NB4 (cell line): Measurements from ENCODE around the gene LTF.

Experiments
- CTCF ChIP-seq: IDR thresholded peaks from one replicate; pipeline ENCODE4 v1.5.1; 2012; ENCODE audit warnings: low read depth, low read length
- MYC ChIP-seq: IDR thresholded peaks from 2 replicates; pipeline ENCODE4 v1.6.1; 2011; ENCODE audit warnings: low read depth, low read length

GRCh38 chr3:46409739-46410489 is 54.8 kb downstream of the LTF start:
- no peak for TF ChIP-seq MYC
- no peak for TF ChIP-seq CTCF
